HG02623 (cell line): Measurements from ENCODE around the gene ABCA13.

Experiments
- ATAC-seq: cut with Tn5 transposase; IDR thresholded peaks from one replicate; pipeline ENCODE4 v1.9.1; 2021; ENCODE audit warnings: moderate library complexity; ENCODE audit not compliant: unreplicated experiment

ABCA13 gene

DNA sequence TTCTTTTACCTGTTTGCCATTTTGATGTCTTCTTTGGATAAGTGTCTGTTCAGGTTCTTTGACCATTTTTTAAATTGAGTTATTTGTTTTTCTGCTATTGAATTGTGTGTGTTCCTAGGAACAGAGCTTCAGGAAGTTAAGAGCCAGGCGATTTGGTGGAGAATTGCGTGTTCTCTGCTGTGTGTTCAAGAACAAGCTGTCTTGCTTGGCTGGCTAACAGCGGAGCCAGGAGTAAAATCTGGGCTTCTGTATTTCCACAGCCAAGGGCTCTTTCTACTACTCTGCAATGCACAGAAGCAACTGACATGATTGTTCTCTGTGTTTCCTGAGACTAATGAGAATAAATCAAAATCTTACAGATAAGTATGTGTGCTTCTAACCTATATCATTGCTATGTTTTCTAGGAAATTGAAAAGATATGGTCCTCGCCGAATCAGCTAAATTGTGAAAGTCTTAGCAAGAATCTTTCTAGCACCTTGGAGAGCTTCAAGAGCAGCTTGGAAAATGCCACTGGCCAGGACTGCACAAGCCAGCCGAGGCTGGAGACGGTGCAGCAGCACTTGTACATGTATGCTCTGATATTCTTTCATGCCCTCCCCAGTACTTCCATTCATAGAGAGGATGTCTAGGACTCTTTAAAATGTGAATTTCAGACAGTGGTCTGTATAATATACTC is 124.2 kb downstream of the ABCA13 start:
- ATAC-seq, result no peak

DNA sequence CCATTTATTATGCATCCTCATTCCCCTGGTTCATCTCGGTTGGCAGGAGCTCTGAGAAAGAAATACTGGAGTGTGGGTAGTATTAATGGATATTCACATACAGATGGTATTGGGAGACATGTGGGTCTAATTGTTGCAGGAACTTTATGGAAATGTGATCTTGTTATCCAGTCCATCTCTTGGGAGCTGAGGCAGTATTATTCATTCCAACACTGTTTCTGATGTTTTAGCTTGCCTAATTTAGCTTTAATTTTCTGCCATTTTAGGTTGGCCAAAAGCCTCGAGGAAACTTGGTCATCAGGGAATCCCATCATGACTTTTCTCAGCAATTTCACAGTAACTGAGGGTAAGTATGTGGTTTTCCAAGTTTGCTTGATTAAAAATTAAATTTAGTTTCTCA is 125.7 kb downstream of the ABCA13 start:
- ATAC-seq, result no peak

DNA sequence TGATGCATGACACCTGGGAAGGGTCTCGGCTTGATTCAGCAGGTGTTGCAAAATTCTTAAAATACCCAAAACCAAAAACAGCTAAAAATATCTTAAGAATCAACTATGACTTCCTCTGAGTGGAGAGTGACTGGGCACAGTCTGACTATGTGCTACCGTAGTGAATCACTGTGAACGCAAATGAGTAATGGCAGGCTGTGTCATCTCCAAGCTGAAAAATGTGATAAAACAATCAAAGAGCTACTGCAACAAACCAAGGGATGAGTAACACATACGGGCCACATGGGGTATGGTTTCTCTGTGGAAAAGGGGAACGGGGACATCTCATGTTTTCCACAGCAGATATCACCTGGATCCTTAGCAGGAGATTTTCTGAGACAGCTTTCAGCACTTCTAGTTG is 127.5 kb downstream of the ABCA13 start:
- ATAC-seq, result peak; percentile 58

DNA sequence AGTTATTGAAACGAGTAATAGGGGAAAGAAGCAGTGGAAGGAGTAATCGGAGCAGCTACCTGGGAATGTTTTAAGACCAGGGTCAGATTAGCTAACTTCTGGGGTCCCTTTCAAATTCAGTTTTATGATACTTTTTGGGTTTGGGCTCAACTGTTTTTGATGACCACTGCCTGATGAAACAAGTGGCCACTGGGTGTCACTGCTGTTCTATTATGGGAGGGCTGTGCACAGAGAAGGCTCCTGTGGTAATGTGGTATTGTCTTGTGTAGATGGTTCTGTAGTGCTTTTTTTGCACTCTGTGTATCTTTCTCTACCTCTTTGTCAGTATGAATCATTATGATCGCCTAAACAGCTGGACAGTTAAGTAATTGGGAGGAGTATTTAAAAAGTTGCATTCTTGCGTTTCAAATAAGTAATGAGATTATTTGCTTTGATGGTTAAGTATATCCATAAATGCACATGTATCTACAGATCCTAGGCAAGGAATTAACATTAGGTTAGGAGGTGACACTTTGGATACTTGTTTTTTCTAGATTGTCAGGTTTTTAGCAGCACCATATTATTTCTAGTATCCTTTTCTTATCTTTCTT is 128.4 kb downstream of the ABCA13 start:
- ATAC-seq, result peak; percentile 80

DNA sequence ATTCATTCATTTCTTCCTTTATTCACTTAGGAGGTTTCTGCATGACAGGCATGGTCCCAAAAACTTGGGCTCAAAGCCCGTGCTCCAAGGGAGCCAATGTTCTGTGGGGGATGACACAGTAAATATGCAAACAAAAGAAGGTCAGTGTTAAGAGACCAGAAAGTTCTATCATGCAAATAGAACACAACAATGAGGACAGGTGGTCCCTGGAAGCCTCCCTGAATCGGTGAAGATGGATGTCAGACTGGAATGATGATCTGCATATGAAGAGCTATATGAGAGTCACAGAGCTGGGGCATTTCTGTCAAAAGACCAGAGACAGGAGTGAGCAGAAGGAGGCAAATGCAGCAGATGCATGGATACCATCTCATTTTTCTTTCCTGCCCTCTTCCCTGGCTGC is 129.0 kb downstream of the ABCA13 start:
- ATAC-seq, result no peak

DNA sequence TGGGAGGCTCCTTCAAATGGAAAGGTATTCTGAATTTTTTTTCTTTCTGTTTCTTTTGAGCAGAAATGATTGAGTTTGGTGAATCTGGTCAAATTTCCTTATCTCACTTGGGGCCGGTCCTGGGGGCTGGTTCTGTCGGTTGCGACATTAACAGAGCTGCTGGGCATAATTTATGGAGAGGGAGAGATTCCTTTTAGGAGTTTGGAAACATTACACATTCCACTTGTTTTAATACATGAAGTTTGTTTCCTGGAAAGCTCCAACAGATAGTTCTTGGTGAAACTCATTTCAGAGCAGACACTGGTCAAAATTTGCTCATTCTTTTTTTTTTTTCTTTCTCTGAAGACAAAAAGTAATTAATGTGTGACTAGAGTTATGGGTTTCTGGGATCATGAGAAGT is 129.9 kb downstream of the ABCA13 start:
- no peak for ATAC-seq

- ATAC-seq, result no peak
Observed at GRCh38 chr7:48304641-48305040, 133.4 kb downstream of the ABCA13 start.

DNA sequence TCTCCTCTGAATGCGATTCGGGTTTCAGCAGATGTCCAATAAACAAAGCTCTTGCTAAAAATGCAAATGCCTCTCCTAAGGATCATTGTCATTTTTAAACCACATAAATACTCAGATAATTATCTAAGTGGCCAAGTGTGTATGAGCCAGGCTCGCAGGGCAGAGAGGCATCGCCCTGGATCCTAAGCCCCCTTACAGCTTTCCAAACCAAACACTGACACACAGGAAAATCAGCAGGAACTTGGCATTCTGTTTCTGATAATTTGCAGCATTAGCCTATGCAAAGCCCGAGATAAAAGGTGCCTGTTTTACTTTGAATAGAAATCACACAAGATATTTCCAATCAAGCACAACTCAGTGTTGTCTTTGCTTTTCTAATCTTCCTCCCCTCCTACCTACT is 134.4 kb downstream of the ABCA13 start:
- ATAC-seq, result no peak

GRCh38 chr7:48307041-48307714 is 135.9 kb downstream of the ABCA13 start:
- ATAC-seq, result no peak

DNA sequence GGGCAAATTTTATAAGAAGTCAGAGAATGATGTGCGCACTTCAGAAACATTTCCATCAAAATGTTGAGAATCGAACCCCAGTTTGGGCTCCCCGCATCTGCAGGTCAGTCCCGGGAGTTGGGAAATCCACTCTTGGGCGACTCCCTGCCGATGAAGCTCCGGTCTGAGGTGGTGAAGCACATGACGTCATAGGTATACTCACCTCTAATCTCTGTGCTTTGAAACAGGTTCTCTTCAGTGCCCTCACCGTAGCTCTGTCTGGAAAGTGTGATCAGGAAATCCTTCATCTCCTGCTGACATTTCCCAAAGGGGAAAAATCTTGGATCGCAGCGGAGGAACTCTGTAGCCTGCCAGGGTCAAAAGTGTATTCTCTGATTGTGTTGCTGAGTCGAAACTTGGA is 138.5 kb downstream of the ABCA13 start:
- no peak for ATAC-seq

DNA sequence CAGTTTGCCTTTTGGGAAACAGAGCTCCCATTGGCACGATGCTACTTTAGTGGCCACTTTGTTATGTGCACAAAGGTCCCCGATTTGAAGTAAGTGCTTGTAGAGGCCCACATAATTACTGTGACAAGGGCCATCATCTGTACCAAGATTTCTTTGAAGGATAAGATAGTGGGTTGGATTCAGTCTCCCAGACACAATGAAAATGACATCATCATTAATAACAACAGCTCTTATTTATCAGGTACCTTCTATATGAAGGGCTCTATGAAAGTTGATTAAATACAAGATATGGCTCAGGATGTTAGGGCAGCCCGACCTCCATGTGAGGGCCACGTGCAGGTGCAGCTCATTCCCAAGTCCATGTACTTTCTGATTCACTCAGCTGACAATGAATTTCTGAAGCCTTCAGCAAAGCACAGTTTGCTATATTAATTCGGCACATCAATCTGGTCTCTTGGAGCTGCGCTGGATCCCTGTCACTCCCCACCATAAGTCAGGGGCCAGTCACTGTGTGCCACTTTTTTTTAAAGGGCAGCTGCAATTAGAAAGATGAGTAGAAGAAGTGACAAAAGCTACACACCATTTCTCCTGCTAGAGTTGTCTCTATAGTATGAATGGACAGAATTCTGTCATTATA is 140.3 kb downstream of the ABCA13 start:
- ATAC-seq, result no peak

- no peak for ATAC-seq
Observed at GRCh38 chr7:48312151-48312550, 140.9 kb downstream of the ABCA13 start.

DNA sequence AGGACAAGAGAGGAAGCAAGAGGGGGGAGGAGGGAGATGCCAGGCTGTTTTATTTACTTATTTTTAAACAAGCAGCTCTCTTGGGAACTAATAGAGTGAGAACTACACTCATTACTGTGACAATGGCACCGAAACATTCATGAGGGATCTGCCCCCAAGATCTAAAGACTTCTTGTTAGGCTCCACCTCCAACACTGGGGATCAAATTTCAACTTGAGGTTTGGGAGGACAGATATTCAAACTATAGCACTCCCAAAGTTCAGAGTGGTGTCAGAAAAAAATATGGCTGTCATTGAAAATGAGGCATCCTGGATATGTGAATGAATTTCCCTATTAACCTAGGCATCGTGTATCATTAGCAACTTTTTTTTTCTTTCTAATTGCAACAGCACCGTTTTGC is 145.5 kb downstream of the ABCA13 start:
- no peak for ATAC-seq

DNA sequence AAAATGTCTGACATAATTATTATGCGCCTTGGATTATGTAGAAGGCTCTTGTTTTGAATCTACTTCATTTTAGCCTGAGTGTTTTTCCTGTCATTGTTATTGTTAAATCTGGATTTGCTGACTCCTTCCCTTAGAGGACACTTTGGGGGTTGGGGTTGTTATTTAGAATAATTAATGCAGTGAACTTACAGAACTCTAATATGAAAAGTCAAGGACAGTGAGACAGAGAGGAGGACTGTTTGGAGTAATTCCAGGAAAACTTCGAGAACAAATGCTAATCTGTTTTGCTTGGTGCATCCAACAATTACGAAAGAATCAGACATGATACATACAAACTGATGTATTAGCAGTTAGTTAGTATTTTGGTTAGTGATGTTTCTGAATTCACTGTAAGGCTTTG is 146.1 kb downstream of the ABCA13 start:
- no peak for ATAC-seq

- ATAC-seq, result no peak
Observed at GRCh38 chr7:48321319-48322010, 150.2 kb downstream of the ABCA13 start.

DNA sequence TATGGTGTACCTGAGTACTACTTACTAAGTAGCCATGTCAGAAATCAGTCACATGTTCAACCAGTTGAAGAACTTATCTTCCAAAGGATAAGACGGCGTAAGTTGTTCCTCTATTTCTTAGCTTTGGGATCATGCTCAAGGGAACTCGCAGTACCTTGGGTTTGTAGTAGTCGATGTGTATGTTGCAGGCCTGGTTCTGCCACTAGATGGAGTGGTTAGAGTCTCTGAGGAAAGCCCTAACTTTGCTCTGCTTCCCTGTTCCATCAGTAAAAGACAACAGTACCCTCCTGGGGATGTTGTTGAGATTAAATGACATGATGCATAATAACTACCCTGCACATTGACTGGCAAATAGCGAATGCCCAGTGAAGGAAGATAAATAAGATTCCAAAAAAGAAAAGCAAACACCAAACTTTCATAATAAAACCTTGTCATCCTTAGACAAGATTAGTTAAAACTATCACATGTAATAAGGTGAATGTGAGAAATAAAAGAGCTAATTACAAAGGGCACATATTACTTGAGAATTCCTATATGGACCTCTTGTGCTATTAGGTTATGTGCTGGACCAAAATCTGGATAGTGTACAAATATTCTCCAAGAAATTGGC is 165.9 kb downstream of the ABCA13 start:
- ATAC-seq, result no peak

GRCh38 chr7:48337781-48338180 is 166.5 kb downstream of the ABCA13 start:
- ATAC-seq, result no peak

DNA sequence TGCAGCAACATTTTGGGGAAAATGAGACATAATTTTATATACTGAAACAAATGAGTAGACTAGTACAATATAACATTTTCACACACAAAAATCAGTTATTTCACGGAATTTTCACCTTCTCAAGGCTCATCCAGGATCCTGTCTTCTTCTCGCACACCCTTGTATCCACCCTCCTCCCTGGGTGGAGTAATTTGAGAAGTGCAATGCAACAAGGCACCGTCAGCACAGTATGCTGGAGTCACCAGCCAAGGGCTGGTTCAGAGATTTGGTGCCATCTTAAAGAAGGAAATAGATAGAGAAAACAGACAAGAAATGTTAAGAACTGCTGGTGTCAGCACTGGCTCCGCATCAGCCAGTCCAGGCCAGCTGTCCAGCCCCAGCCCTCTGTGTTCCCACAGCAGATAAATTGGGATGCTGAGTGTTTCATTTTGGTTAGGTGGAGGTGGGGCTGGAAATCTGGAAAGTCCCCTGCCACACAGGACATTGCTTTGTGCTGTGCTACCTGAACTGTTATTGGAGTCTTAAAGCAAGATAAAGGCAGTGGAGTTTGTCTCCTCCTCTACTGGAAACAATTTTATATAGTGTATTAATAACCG is 176.1 kb downstream of the ABCA13 start:
- no peak for ATAC-seq

DNA sequence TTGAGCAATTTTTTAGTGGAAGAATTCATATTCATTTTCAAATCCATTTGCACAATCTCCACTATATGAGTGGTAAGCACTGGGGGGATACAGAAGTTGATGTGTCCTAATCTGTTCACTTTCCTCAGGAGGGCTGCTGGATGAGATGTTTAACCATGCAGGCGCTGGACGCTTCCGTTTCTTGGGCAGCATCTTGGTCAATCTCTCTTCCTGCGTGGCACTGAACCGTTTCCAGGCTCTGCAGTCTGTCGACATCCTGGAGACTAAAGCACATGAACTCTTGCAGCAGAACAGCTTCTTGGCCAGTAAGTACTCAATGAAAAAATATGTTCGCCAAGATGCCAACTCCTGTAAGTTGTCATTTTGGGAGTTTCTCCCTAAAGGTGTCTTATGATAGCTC is 179.3 kb downstream of the ABCA13 start:
- ATAC-seq, result no peak

- no peak for ATAC-seq
Observed at GRCh38 chr7:48351900-48352299, 180.6 kb downstream of the ABCA13 start.

- ATAC-seq, result no peak
Observed at GRCh38 chr7:48355346-48355745, 184.1 kb downstream of the ABCA13 start.
